Measurements from ENCODE around the gene FAM114A2.

- no peak for TF ChIP-seq FOXP2 (optimal IDR thresholded peaks at IDR 0.05; ENCODE audit: control extremely low read depth, extremely low read length, insufficient read depth)
- TF ChIP-seq POLR2AphosphoS5 (IDR thresholded peaks at IDR 0.05; ENCODE audit: borderline replicate concordance, low read depth, low read length) = no peak
These were observed 85.8 kb downstream of the FAM114A2 start for GRCh38 chr5:153952893-153953292.
